WERI-Rb-1 (cell line): ENCODE results near the gene TMEM52B.

Experiments used
- DNase-seq: peaks from one replicate; pipeline ENCODE4 v3.0.0-alpha.2; 2020
- H3K27ac ChIP-seq: fragments of 250-450 bp; sonication (Bioruptor Pico); 2 replicates; pipeline ENCODE4 v1.5.1; 2020; ENCODE audit warnings: mild to moderate bottlenecking, moderate library complexity
- H3K27me3 ChIP-seq: fragments of 250-450 bp; sonication (Bioruptor Pico); 2 replicates; pipeline ENCODE4 v1.5.1; 2021; ENCODE audit warnings: mild to moderate bottlenecking, low read depth, moderate library complexity; ENCODE audit not compliant: insufficient read depth, severe bottlenecking
- H3K36me3 ChIP-seq: fragments of 250-450 bp; sonication (Bioruptor Pico); 2 replicates; pipeline ENCODE4 v1.5.1; 2020; ENCODE audit warnings: mild to moderate bottlenecking, moderate library complexity
- H3K4me3 ChIP-seq: 2 replicates; pipeline ENCODE4 v1.5.1; 2011; ENCODE audit warnings: low read depth, mild to moderate bottlenecking, control low read depth, low read length
- H3K9me3 ChIP-seq: fragments of 250-450 bp; sonication (Bioruptor Pico); 2 replicates; pipeline ENCODE4 v1.5.1; 2021; ENCODE audit warnings: mild to moderate bottlenecking, moderate library complexity; ENCODE audit not compliant: severe bottlenecking
- CTCF ChIP-seq: IDR thresholded peaks from 2 replicates; pipeline ENCODE4 v1.5.1; 2011; ENCODE audit warnings: low read depth, mild to moderate bottlenecking, control low read depth, inconsistent platforms, low read length

The TMEM52B gene

GRCh38 chr12:10241290-10241689, 62.5 kb downstream of the TMEM52B start:
- Histone ChIP-seq H3K27ac (no peak overlapping the region), H3K9me3 (no peaks in the 10 kb centered on the region), H3K36me3 (no peaks in the 10 kb centered on the region), H3K4me3 (no peak overlapping the region), H3K27me3 (no peaks in the 10 kb centered on the region)
- no peak for DNase-seq
- no peak for TF ChIP-seq CTCF
